Uterus (tissue), 4 donors: ENCODE data around the gene KCNT2. TPM values are rescaled to one million over a fixed set of nuclear protein-coding genes. Genes with fewer than 3 reads are reported as not detected.
A peak's percentile ranks its signal among the peaks of the same experiment; 100 is the strongest.

Experiments used
- DNase-seq, 2 donors: peaks; one replicate each; pipeline ENCODE4 v3.0.0-alpha.2; 2019 to 2020
- H3K27ac ChIP-seq, 2 donors: fragments of 200-600 bp; sonication (generic); 1 replicate in 1 of 2; 2 replicates in 1 of 2; pipeline ENCODE4 v1.5.1; 2016 to 2018
- H3K27me3 ChIP-seq, 2 donors: fragments of 200-600 bp; sonication (generic); one replicate each; pipeline ENCODE4 v1.5.1; 2018 to 2019; ENCODE audit warnings: control low read depth in 1 of 2
- H3K36me3 ChIP-seq, 2 donors: fragments of 200-600 bp; sonication (generic); one replicate each; pipeline ENCODE4 v1.5.1; 2019; ENCODE audit warnings: control low read depth in 1 of 2
- H3K4me1 ChIP-seq, 2 donors: fragments of 200-600 bp; sonication (generic); one replicate each; pipeline ENCODE4 v1.5.1; 2018 to 2019; ENCODE audit warnings: control low read depth in 1 of 2
- H3K4me3 ChIP-seq, 2 donors: fragments of 200-600 bp; sonication (generic); 1 replicate in 1 of 2; 2 replicates in 1 of 2; pipeline ENCODE4 v1.5.1; 2018 to 2019; ENCODE audit warnings: mild to moderate bottlenecking in 1 of 2
- H3K9me3 ChIP-seq, 2 donors: fragments of 200-600 bp; sonication (generic); one replicate each; pipeline ENCODE4 v1.5.1; 2019; ENCODE audit warnings: control low read depth in 1 of 2
- CTCF ChIP-seq, 4 experiments: fragments of 200-600 bp in 2 of 4; fragments of 450-650 bp in 2 of 4; sonication (generic) in 2 of 4; IDR thresholded peaks; one replicate each; pipeline ENCODE4 v1.5.1; 2016 to 2019; ENCODE audit warnings: antibody characterized with exemption in 4 of 4, mild to moderate bottlenecking in 2 of 4, moderate library complexity in 1 of 4
- POLR2A ChIP-seq, 2 donors: fragments of 450-650 bp; IDR thresholded peaks; one replicate each; pipeline ENCODE4 v1.6.1; 2016; ENCODE audit warnings: antibody characterized with exemption in 2 of 2, mild to moderate bottlenecking in 1 of 2, moderate library complexity in 1 of 2
- intact Hi-C: fragments of 100-400 bp; cut with DNase I; formaldehyde crosslinking; loops from one replicate; pipeline ENCODE4 v1.15.1; 2023; ENCODE audit warnings: low total_unique reads
- total RNA-seq, 4 donors: library from RNA; depleted of rRNA in 3 of 4; stranded (reverse); fragments of >200 nt in 3 of 4; gene quantifications; one replicate each; pipeline versions ENCODE4 v1.1.0 to v1.2.4, GENCODE V29; 2014 to 2023
- donor health status: DM: yes; HTN: yes; CAD: no.

The KCNT2 gene
- total RNA-seq, 4 donors from 2014 or later, result 2.3 to 20.5 (median 3.8) TPM

- Histone ChIP-seq H3K27me3 (no peaks in the 10 kb centered on the region), H3K36me3 (no peaks in the 10 kb centered on the region), H3K27ac (no peak overlapping the region), H3K4me3 (no peak overlapping the region), H3K9me3 (no peaks in the 10 kb centered on the region), H3K4me1 (no peaks in the 10 kb centered on the region)
- intact Hi-C loops, result no loop called here
- DNase-seq, result no peak
- TF ChIP-seq POLR2A (IDR thresholded peaks at IDR 0.05), result no peak
These were observed 234.4 kb downstream of the KCNT2 start for GRCh38 chr1:196373798-196374197.

- intact Hi-C loops, result no loop called here
- peak in 1 of 4 experiments; percentile 33 for TF ChIP-seq CTCF (IDR thresholded peaks at IDR 0.05)
- no peak for TF ChIP-seq POLR2A (IDR thresholded peaks at IDR 0.05)
- Histone ChIP-seq H3K27me3 (no peaks in the 10 kb centered on the region), H3K27ac (no peak overlapping the region), H3K4me1 (no peaks in the 10 kb centered on the region), H3K36me3 (no peaks in the 10 kb centered on the region), H3K4me3 (no peak overlapping the region), H3K9me3 (no peaks in the 10 kb centered on the region)
- DNase-seq, result no peak
These were observed 235.2 kb downstream of the KCNT2 start for GRCh38 chr1:196372896-196373536.

- no peak overlapping the region for H3K27ac ChIP-seq
- no peaks in the 10 kb centered on the region for H3K9me3 ChIP-seq
- no peak for TF ChIP-seq POLR2A (IDR thresholded peaks at IDR 0.05)
- TF ChIP-seq CTCF (IDR thresholded peaks at IDR 0.05), result no peak
- DNase-seq, result no peak
- intact Hi-C loops, result no loop called here
- H3K27me3 ChIP-seq, result no peaks in the 10 kb centered on the region
- H3K4me3 ChIP-seq, result no peak overlapping the region
- H3K36me3 ChIP-seq, result no peaks in the 10 kb centered on the region
- H3K4me1 ChIP-seq, result no peaks in the 10 kb centered on the region
These were observed 240.4 kb downstream of the KCNT2 start for GRCh38 chr1:196367838-196368237.

- H3K36me3 ChIP-seq, result no peaks in the 10 kb centered on the region
These were observed 241.3 kb downstream of the KCNT2 start for GRCh38 chr1:196366817-196367495.

GRCh38 chr1:196361112-196361714 is 247.0 kb downstream of the KCNT2 start:
- no peak overlapping the region for H3K4me3 ChIP-seq
- intact Hi-C loops, result no loop called here
- DNase-seq, result no peak
- no peaks in the 10 kb centered on the region for H3K27me3 ChIP-seq
- H3K4me1 ChIP-seq, result no peaks in the 10 kb centered on the region
- H3K36me3 ChIP-seq, result no peaks in the 10 kb centered on the region
- H3K27ac ChIP-seq, result no peak overlapping the region
- TF ChIP-seq CTCF (IDR thresholded peaks at IDR 0.05) (no peak), POLR2A (IDR thresholded peaks at IDR 0.05) (no peak)
- H3K9me3 ChIP-seq, result no peaks in the 10 kb centered on the region

More at GRCh38 chr1:196366817-196367495, 241.3 kb downstream of the KCNT2 start:
- intact Hi-C loops, result no loop called here
- DNase-seq, result no peak
- no peak overlapping the region for H3K27ac ChIP-seq
- TF ChIP-seq POLR2A (IDR thresholded peaks at IDR 0.05) (no peak), CTCF (IDR thresholded peaks at IDR 0.05) (no peak)
- no peaks in the 10 kb centered on the region for H3K4me1 ChIP-seq
- H3K9me3 ChIP-seq, result no peaks in the 10 kb centered on the region
- H3K27me3 ChIP-seq, result no peaks in the 10 kb centered on the region
- H3K4me3 ChIP-seq, result no peak overlapping the region
